CD4-positive, alpha-beta T cell treated with Interferon alpha-2 for 1 hour (primary cell): ENCODE measurements around the gene SLC46A2.

Experiments used
- DNase-seq, 2 donors: peaks; one replicate each; pipeline ENCODE4 v3.0.0-alpha.2; 2020 to 2022

The SLC46A2 gene, protein sequence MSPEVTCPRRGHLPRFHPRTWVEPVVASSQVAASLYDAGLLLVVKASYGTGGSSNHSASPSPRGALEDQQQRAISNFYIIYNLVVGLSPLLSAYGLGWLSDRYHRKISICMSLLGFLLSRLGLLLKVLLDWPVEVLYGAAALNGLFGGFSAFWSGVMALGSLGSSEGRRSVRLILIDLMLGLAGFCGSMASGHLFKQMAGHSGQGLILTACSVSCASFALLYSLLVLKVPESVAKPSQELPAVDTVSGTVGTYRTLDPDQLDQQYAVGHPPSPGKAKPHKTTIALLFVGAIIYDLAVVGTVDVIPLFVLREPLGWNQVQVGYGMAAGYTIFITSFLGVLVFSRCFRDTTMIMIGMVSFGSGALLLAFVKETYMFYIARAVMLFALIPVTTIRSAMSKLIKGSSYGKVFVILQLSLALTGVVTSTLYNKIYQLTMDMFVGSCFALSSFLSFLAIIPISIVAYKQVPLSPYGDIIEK

DNA sequence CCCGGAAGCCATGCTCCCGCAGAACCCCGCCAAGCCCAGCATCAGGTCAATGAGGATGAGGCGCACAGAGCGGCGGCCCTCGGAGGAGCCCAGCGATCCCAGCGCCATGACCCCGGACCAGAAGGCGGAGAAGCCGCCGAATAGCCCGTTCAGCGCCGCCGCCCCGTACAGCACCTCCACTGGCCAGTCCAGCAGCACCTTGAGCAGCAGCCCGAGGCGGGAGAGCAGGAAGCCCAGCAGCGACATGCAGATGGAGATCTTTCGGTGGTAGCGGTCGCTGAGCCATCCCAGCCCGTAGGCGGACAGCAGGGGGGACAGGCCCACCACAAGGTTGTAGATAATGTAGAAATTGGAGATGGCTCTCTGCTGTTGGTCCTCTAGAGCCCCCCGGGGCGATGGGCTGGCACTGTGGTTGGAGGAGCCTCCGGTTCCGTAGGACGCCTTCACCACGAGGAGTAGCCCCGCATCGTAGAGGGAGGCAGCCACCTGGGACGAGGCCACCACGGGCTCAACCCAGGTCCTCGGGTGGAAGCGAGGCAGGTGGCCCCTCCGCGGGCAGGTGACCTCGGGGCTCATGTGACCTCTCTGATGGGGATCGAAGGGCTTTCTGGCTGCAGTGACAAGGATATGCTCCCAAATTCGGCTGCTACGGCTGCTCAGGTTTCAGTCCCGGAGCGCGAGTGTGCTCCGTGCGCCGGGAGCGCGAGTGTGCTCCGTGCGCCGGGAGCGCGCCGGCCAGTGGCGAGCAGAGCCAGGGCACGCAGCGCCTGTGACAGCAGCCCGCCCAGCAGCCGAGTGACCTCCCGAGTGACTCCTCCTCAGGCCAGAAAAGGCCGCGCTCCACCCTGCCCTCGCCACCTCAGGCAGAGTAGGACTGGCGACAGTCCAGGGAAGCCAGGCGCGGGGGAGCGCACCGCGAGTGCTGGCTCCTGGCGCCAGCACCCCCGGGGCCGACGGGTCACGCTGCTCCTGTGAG, at the start of gene SLC46A2:
Gene SLC46A2, minus strand, starts transcription at position 771 of the 976 bp plus-strand sequence. Its CDS starts 195 bp downstream, at position 576.
- no peak for DNase-seq

DNA sequence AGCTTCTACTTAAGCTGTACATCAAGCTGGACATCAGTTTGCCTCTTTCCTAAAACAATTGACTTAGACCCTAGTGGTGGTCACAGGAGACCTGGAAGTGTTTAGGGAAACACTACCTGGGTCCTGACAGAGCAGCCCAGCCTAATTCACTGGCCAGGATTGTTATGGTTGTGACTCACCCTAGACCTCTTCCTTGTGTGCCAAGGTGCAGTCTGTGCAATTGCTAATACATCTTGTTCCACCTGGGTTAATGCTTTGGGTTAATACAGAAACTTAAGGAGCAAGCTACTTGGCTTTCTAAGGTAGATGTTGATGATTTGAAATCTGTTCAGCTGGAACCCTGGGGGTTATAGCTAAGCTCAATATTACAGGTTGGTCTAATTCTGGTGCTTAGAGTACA, 48.7 kb upstream of the SLC46A2 start:
- DNase-seq = no peak

DNA sequence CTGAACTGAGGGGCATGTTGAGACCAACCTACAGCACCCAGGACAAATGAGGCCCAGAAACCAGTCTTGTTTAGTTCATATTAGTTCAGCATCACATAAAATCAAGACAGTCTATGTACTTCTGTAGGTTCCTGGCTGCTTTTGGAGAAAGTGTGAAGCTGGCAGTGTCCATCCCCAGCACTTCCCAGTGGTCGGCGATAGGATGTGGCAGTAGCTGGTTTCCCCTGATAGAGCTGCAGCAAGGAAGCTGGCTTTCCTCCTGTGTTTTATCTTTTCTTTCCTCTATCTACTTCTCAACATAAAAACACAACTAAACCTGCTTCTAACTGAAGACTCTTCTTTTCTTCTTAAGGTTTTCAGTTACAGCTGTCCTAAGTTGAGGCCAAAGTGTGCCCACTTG, 43.0 kb upstream of the SLC46A2 start:
- DNase-seq = no peak

DNA sequence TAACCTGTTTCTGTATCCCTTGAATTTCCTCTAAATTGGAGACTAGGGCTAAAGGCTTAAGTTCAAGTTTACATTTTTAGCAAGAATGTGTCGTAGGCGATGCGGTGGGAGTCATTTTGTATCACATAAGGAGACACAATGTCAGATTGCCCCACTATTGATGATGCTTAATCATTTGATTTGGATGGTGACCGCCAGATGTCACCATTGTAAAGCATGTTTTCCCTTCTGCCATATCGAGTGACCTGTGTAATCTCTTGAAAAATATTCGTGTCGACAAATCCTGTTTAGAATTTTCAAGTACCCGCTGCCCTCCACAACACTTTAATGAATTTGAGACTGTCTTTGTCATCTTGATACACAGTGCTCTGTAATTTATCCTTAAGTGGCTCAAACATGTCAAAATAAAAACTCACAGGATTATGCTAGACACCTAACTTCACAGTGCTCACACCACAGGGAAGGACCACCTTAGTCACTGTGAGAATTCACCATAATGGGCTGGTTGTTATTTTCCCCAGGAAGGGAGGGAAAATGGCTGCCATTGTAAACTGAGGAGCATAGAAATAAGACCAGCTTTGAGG, 34.5 kb upstream of the SLC46A2 start:
- DNase-seq = peak in 1 of 2 donors; percentile 3

DNA sequence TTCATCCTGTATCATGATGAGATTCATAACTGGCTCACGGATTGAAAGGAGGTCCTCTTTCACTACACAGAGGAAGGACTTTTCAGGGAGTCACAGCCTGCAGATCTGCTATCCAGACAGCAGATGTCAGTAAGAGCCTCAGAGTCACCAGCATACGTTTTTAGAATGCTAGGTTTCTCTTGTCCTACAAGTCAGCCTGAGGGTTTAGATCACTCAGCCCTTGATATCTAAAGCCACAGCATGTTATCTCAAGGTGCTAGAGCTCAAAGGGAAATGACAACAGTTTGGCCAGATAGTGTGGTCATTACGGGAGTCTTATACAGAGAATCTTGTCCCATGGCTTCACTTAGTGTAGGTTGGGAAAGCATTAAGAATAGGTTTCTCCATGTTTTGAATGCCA, 30.9 kb upstream of the SLC46A2 start:
- DNase-seq = peak in 1 of 2 donors; percentile 1

DNA sequence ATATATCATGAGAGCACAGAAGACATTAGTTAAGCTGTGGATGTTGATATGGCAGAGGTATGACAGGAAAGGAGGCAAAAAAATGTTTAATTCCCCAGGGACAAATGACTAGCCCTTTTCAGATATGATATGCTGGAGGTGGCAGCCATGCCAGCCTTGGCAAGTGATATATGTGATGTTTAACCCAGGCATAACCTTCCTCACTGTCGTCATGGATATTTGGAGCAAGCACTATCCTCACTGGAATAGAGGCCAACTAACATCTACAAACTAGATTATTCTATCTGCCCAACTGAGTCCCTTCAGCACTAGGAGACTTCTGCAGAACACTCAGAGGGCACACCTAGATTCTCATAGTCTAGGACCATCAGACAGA, 27.3 kb upstream of the SLC46A2 start:
- no peak for DNase-seq

DNA sequence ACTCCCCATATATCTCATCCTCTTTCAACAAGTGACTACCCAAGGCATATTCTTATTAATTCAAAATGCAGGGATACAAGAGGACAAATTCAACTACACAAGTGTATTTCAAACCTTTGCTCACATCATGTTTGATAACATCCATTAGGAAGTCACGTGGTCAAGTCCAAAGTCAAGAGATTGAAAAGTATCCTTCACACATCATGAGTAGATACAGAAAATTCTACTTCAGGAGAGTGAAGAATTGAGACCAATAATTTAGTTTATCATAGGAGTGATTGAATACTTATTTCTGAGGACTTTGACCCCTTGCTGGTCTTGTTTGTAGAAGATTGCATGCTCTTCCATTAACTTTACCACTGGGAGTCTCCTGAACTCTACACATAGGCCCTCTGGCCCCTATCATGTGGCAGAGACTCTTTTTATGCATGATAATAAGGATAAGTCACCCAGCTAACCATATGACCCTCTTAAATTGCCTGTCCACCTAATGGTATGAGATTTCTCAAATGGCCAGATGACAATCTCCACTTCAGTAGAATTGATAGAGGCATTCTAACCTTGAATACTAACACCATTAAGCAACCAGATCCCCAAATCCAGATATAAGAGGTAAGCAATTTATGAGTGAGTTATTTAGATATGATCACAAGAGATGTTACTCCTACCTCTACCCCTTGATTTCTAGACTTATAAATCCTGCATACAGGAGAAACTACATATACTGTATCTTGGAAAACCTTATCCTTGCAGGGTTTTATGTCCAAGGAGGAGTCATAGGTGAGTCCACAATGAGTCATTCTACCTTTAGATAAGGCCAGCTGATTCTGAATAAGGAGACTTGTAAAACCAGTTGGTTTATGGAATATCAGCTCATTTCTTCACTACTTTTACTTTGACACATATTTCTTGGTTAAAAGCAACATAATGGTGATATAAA, 26.6 kb upstream of the SLC46A2 start:
- no peak for DNase-seq

DNA sequence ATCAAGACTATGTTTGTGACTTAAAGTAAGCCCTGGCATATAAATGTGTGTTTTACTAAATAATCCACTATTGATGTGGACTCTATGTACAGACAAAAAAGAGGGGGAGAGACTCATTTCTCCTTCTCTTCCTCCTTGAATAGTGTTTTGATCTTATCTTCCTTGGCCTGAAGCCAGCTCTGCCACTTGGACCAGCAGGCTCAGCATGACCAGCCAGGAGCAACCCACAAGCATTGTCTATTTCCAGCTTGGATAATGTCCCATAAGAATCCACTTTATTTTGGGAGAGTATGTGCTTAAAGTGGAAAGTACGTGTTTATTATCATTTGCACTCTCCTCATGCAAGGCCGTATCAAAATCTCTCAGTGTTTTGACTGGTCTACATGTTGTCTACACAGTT, 23.8 kb upstream of the SLC46A2 start:
- no peak for DNase-seq

DNA sequence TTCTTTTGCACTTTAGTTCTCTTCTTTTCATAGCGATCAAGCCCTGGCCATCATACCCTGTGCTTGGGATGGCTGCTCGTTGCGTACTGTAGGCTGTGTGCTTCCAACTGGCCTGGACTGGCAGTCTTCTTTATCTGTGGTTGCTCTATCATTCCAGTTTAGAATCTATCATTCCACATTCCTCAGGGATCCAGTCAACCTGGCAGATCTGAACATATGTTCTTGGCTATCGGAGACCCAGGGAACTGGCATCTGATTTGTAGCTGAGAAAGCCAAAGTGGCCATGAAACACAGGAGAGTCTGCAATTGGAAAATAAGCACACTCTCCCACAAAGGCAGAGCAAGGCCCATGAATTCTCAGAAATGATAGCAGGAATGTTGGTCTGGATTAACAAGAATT, 22.6 kb upstream of the SLC46A2 start:
- no peak for DNase-seq

DNA sequence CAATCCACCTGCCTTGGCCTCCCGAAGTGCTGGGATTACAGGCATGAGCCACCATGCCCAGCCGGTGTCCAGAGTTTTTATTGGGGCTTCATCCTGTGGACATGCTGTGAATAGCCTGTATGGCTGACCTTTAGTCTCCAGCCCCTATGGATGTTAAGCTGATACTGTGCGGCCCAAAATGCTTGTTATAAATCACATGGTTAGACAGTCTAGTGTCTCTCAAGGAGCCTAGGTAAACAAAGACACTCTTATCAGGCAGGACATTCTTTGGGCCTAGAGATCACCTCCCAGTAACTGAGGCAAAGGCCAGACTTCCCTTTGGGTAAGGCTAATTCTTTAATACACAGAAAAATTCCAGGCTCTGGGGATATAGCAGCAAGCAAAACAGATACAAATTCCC, 22.0 kb upstream of the SLC46A2 start:
- DNase-seq = no peak

DNA sequence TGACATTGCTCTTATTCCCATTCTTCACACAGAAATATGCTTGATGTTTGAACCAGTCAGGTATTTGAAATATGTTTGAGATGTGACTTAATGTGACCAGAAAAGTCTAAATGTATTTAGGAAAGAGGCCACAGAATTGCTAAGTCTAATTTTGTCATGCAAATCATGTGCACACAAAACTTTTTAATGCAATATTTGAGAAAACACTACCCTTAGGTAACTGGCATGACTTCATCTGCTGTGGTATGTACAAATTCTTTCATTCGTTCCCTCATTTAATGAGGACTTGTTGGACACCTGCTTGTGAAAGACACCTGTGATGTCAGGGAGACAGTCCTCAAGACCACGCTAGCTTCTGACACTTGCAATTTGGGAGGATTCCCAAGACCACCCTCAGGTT, 21.1 kb upstream of the SLC46A2 start:
- no peak for DNase-seq

DNA sequence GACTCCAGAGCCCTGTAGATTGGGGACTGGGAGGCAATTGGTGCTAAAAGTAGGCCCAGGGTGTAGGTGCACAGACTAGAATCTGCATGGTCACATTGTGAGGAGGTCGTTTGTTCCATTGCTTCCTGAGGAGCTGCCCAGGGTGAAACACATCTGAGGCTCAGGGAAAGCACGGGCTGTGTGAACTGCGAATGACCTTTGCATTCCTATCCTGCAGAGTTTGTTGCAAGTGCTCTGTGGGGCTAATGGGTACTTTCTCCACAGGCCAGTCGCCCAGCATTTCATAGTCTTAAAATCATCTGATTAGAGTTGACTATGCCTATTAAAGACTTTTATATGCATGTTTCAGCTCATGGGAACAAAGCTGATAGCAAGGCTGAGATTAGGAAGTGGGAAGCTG, 14.4 kb upstream of the SLC46A2 start:
- no peak for DNase-seq

DNA sequence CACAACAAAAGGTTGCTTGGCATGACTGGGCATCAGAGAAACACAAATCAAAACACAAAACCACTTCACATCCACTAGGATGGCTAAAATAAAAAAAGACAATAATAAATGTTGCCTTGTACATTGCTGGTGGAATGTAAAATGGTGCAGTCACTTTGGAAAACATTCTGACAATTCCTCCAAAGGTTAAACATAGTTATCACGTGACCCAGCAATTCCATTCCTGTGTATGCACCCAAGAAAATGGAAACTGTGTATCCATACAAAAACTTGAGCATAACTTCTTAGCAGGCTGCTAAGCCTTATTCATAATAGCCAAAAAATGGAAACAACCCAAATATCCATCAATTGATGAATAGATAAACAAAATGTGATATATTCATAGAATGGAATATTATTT, 10.2 kb upstream of the SLC46A2 start:
- no peak for DNase-seq

DNA sequence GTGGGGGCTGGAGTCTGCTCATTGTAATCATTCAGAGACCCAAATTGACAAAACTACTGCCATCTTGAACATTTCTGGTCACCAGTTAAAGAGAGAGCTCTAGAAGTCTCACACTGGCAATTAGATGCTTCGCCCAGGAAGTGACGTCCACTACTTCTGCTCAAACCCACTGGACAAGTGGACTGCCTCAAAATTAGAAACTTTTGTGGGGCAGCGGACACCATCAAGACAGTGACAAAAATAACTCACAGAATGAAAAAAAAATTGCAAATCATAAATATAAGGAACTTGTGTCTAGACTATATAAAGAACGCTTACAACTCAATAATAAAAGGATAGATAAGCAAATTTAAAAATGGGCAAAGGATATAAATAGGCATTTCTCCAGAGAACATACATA, 9.8 kb upstream of the SLC46A2 start:
- no peak for DNase-seq

DNA sequence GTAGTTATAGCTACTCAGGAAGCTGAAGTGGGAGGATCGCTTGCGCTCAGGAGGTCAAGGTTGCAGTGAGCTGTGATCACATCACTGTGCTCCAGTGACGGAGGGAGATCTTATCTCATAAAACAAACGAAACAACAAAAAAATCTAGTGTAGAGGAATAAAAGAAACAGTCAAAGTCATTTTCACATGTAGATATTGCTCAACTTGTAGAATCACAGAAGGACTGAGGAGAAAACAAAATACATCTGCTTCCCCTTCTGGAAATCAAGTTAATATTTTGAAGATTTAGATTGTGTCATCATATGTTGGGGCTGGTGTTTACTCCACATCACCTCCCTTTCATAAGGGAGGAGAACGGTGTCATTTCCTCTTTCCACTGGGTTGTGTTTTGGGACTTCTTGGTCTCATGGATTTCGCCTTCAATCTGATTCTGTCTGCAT, 8.2 kb upstream of the SLC46A2 start:
- DNase-seq = no peak

DNA sequence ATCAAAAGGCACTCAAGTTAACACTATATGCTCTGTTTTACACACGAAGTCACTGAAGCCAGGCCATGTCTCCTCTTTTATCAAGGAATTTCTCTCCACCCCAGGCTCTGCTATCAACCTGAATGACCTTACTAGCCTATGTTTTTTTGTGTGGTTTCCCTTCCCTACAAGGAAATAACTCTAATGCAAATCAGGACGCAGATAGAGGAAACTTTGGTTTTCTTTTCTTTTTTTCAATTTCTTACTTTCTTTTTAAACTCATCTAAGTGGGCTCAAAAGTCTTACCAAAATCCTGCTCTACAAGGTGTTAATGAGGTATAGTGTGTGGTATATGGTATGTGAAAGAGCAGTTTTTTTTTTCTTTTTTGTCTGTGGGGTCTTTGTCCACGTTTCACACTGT, 5.5 kb upstream of the SLC46A2 start:
- no peak for DNase-seq

DNA sequence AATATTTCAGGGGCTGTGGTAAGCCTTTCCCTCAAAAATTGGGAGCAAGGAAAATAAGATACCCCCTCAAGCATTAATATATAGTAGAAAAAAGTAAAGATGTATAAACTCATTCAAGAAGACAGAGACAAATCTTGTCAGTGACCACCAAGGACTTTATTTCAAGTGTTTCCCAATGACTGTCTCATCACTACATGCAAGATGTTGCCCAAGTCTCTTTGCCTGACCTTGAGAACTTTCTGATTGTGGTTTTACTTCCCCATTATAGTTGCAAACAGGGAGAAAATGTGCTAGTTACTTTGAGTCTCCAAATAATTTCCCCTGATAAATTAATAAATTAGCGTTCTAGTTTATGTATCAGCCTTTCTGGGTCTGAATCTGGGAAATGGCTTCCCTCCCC, 4.0 kb upstream of the SLC46A2 start:
- DNase-seq = no peak

DNA sequence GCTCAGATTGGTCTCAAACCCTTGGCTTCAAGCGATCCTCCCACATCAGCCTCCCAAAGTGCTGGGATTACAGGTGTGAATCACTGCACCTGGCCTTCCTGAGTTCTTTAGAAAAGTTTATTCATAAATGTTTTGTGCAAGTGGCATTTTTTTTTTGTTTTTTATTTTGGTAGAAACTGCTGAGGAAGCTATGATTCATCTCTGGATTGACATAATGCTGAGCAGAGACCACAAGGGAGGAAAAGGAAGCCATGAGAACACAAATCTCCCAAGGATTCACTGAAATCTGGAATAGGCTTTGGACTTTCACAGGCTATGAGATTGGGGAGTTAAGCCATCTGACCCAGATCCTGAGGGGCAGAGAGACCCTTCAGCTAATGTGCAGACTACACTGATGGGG, 3.4 kb upstream of the SLC46A2 start:
- no peak for DNase-seq

DNA sequence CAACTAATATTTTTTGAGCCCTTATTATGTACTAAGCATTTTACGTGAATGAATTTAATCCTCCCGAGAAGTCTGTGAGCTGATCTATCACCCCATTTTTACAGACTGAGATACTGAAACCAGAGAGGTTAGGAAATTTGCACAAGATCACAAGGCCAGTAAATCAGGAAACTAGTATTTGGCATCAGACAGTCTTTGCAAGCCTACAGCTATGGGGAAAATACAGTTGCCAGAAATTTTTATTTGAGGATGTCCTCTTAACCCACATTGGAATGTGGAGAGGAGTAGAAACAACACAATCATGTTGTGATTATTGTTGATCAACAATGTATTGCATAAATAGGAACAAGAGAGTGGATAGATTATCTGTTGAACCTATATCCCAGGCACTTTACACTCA, 2.3 kb upstream of the SLC46A2 start:
- no peak for DNase-seq

DNA sequence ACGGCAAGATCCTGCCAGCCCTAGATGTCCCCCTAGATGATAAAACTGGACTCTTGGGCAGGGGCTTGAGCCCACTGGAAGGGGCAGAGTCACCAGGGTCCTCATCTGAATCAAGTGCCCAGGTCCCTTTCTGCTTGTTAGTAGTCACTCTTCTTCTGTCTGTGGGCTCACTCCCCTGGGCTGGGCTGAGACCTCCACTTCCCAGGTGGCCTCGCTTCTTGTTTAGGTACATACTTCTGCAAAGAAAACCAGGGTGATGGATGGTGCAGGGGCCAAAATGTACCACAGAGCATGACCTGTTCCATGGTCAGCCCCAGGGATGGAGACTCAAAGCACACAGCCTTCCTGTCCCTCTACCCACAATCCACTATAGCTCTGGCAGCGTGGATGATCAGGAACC, 845 bp upstream of the SLC46A2 start:
- no peak for DNase-seq

DNA sequence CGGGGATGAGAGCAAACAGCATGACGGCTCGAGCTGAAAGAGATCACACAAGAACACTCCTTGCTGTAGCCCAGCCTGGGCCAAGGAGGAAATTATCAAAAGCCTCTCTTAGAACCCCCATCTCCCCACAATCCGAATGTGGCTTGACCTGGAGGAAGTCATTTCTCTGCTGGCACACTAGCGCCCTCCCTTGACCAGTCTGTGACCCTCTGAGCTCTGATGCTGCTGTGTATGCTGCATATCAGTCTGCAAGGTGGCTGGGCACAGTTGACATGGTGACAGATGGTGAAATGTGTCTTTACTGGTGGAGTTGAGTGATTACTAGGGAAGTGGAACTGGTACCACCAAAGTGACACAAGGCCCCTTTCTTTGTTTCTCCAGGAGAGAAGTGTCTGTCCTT, 3.3 kb downstream of the SLC46A2 start:
- peak; percentile 13 to 36 for DNase-seq

DNA sequence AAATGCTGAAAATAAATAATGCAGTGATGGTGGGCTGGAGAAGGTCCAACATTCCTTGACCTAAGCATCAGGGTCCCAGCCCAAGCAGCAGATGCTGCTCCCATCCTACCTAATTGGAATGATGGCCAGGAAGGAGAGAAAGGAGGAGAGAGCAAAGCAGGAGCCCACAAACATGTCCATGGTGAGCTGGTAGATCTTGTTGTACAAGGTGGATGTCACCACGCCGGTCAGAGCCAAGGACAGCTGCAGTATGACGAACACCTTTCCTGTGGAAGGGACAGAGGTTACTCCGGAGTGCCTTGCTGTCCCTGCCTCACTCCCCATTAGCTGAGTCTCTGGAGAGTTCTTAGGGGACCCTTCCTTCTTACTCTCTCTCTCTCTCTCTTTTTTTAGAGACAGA, 4.3 kb downstream of the SLC46A2 start:
- DNase-seq = no peak
